ENCODE results near the gene SMCO3. TPM values are rescaled to one million over a fixed set of nuclear protein-coding genes. Genes with fewer than 3 reads are reported as not detected.

Gene SMCO3
- total and polyA plus RNA-seq, 2 of the 13 experiments (the other 11 are each of a cell fraction or from before 2014, with no cell fraction given): 0.29 to 0.42 TPM

GRCh38 chr12:14769969-14770495 is 44.0 kb downstream of the SMCO3 start (continued):
- TF ChIP-seq ZHX1 (CRISPR knock-in tag; IDR thresholded peaks at IDR 0.05; ENCODE audit: low read depth): no peak
- TF ChIP-seq ZEB1 (IDR thresholded peaks at IDR 0.05; ENCODE audit: insufficient replicate concordance, low read depth): no peak
- TF ChIP-seq ZNF121 (CRISPR knock-in tag; IDR thresholded peaks at IDR 0.05): no peak
- TF ChIP-seq, protein P1, sequence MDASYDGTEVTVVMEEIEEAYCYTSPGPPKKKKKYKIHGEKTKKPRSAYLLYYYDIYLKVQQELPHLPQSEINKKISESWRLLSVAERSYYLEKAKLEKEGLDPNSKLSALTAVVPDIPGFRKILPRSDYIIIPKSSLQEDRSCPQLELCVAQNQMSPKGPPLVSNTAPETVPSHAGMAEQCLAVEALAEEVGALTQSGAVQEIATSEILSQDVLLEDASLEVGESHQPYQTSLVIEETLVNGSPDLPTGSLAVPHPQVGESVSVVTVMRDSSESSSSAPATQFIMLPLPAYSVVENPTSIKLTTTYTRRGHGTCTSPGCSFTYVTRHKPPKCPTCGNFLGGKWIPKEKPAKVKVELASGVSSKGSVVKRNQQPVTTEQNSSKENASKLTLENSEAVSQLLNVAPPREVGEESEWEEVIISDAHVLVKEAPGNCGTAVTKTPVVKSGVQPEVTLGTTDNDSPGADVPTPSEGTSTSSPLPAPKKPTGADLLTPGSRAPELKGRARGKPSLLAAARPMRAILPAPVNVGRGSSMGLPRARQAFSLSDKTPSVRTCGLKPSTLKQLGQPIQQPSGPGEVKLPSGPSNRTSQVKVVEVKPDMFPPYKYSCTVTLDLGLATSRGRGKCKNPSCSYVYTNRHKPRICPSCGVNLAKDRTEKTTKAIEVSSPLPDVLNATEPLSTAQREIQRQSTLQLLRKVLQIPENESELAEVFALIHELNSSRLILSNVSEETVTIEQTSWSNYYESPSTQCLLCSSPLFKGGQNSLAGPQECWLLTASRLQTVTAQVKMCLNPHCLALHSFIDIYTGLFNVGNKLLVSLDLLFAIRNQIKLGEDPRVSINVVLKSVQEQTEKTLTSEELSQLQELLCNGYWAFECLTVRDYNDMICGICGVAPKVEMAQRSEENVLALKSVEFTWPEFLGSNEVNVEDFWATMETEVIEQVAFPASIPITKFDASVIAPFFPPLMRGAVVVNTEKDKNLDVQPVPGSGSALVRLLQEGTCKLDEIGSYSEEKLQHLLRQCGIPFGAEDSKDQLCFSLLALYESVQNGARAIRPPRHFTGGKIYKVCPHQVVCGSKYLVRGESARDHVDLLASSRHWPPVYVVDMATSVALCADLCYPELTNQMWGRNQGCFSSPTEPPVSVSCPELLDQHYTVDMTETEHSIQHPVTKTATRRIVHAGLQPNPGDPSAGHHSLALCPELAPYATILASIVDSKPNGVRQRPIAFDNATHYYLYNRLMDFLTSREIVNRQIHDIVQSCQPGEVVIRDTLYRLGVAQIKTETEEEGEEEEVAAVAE (CRISPR knock-in tag; IDR thresholded peaks at IDR 0.05; ENCODE audit: borderline replicate concordance): peak; percentile 34; the same call in 1 of the 2 replicates
- TF ChIP-seq ZNF607 (CRISPR knock-in tag; IDR thresholded peaks at IDR 0.05; ENCODE audit: borderline replicate concordance): no peak
- peak; percentile 54; the same call in 1 of the 2 replicates for TF ChIP-seq MED1 (CRISPR knock-in tag; IDR thresholded peaks at IDR 0.05)
- no peak for TF ChIP-seq REL (CRISPR knock-in tag; conservative IDR thresholded peaks at IDR 0.05)
- peak; percentile 80 for TF ChIP-seq ZFX (CRISPR knock-in tag; IDR thresholded peaks at IDR 0.05; ENCODE audit: low read depth)
- TF ChIP-seq HOXA5 (CRISPR knock-in tag; IDR thresholded peaks at IDR 0.05): no peak
- TF ChIP-seq ONECUT2 (CRISPR knock-in tag; IDR thresholded peaks at IDR 0.05): no peak
- peak; percentile 50; the same call in 1 of the 2 replicates for TF ChIP-seq ZNF616 (CRISPR knock-in tag; IDR thresholded peaks at IDR 0.05; ENCODE audit: low read depth)
- TF ChIP-seq ZFP36L1 (CRISPR knock-in tag; IDR thresholded peaks at IDR 0.05): 0 out of 2 replicates have a peak, but pooled peaks have one; percentile 20
- TF ChIP-seq ZNF609 (CRISPR knock-in tag; IDR thresholded peaks at IDR 0.05; ENCODE audit: borderline replicate concordance): no peak
- TF ChIP-seq NCOA5 (CRISPR knock-in tag; IDR thresholded peaks at IDR 0.05): no peak
- no peak for TF ChIP-seq ZNF775 (CRISPR knock-in tag; IDR thresholded peaks at IDR 0.05; ENCODE audit: borderline replicate concordance)
- no peak for TF ChIP-seq TCF7L2 (IDR thresholded peaks at IDR 0.05; ENCODE audit: low read depth, low read length)
- no peak for TF ChIP-seq ZFP36 (IDR thresholded peaks at IDR 0.05; ENCODE audit: borderline replicate concordance, low read depth, low read length, partially characterized antibody)
- TF ChIP-seq KAT7 (CRISPR knock-in tag; IDR thresholded peaks at IDR 0.05; ENCODE audit: borderline replicate concordance): 0 out of 2 replicates have a peak, but pooled peaks have one; percentile 67
